Measurements from ENCODE around the gene SLC25A13. TPM values are rescaled to one million over a fixed set of nuclear protein-coding genes. Genes with fewer than 3 reads are reported as not detected.
"Not testable (repeated sequence)": the region's sequence is repeated elsewhere in the genome, so short reads cannot be mapped to it uniquely, and the experiment has no call there.

The SLC25A13 gene, protein sequence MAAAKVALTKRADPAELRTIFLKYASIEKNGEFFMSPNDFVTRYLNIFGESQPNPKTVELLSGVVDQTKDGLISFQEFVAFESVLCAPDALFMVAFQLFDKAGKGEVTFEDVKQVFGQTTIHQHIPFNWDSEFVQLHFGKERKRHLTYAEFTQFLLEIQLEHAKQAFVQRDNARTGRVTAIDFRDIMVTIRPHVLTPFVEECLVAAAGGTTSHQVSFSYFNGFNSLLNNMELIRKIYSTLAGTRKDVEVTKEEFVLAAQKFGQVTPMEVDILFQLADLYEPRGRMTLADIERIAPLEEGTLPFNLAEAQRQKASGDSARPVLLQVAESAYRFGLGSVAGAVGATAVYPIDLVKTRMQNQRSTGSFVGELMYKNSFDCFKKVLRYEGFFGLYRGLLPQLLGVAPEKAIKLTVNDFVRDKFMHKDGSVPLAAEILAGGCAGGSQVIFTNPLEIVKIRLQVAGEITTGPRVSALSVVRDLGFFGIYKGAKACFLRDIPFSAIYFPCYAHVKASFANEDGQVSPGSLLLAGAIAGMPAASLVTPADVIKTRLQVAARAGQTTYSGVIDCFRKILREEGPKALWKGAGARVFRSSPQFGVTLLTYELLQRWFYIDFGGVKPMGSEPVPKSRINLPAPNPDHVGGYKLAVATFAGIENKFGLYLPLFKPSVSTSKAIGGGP
- total RNA-seq = 32.0 and 54.5 TPM in 2 replicates
- 30.7 and 37.5 TPM in 2 replicates for polyA plus RNA-seq

DNA sequence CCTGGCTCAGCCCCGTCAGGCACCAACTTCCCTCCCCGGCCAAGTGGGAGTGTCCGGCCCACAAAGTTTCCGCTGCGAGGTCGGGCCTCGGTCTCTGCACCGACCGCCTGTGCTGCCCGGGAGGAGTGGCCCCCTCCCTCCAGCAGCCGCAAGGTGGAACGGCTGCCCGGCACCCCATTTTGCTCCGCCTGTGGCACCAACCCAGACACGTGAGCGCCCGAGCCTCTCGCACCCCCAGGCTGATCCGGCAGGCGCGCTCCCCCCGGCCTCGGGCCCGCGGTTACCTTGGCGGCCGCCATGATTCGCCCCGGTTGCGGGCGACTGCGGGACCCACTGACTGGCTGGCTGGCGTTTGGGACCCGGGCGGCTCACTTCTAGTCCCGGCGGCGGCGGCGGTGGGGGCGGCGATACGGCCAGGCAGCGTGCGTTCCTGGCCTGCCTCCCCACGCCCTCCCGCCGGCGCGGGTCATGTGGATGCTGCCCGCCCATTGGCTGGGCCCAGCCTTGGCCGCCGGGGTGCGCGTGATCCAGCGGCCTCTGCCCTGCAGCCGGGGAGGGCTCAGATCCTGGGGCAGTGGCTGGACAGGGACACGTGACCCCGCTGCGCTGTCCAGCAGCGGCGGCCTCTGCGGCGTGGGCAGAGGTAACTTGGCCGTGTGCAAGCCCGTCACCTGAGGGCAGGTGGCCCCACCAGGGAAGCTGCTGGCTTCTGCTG is at the start of gene SLC25A13:
Gene SLC25A13, minus strand, starts transcription at position 441 of the 715 bp plus-strand sequence. Its CDS starts 142 bp downstream, at position 299.
- no peaks in the 10 kb centered on the region for H3K36me3 ChIP-seq
- TF ChIP-seq, protein P1, sequence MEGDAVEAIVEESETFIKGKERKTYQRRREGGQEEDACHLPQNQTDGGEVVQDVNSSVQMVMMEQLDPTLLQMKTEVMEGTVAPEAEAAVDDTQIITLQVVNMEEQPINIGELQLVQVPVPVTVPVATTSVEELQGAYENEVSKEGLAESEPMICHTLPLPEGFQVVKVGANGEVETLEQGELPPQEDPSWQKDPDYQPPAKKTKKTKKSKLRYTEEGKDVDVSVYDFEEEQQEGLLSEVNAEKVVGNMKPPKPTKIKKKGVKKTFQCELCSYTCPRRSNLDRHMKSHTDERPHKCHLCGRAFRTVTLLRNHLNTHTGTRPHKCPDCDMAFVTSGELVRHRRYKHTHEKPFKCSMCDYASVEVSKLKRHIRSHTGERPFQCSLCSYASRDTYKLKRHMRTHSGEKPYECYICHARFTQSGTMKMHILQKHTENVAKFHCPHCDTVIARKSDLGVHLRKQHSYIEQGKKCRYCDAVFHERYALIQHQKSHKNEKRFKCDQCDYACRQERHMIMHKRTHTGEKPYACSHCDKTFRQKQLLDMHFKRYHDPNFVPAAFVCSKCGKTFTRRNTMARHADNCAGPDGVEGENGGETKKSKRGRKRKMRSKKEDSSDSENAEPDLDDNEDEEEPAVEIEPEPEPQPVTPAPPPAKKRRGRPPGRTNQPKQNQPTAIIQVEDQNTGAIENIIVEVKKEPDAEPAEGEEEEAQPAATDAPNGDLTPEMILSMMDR (IDR thresholded peaks at IDR 0.05; ENCODE audit: low read depth, low read length) = no peak
- H3K4me1 ChIP-seq (ENCODE audit: low read depth) = peaks cover 6% of the 10 kb centered on the region
- H3K9me3 ChIP-seq (ENCODE audit: low read depth) = no peaks in the 10 kb centered on the region
- peak; percentile 93 to 95 for DNase-seq (ENCODE audit: low read depth in 1 of 2, low spot score in 1 of 2)
- peak within 1 kb of the TSS; percentile 95 for H3K27ac ChIP-seq
- H3K27me3 ChIP-seq = no peaks in the 10 kb centered on the region
- H3K4me3 ChIP-seq = peak within 1 kb of the TSS; percentile 71

DNA sequence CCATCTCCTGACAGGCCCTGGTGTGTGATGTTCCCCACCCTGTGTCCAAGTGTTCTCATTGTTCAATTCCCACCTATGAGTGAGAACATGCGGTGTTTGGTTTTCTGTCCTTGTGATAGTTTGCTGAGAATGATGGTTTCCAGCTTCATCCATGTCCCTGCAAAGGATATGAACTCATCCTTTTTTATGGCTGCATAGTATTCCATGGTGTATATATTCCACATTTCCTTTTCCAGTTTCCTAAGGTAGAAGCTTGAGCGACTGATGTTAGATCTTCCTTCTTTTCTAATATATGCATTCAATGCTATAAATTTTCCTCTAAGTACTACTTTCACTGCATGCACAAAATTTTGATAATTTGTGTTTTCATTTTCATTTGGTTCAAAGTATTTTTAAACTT is 44.0 kb upstream of the SLC25A13 start:
- not testable (repeated sequence) for H3K27ac ChIP-seq; H3K4me3 ChIP-seq; DNase-seq (ENCODE audit: low read depth in 1 of 2, low spot score in 1 of 2); H3K27me3 ChIP-seq; H3K9me3 ChIP-seq (ENCODE audit: low read depth); H3K4me1 ChIP-seq (ENCODE audit: low read depth); H3K36me3 ChIP-seq

DNA sequence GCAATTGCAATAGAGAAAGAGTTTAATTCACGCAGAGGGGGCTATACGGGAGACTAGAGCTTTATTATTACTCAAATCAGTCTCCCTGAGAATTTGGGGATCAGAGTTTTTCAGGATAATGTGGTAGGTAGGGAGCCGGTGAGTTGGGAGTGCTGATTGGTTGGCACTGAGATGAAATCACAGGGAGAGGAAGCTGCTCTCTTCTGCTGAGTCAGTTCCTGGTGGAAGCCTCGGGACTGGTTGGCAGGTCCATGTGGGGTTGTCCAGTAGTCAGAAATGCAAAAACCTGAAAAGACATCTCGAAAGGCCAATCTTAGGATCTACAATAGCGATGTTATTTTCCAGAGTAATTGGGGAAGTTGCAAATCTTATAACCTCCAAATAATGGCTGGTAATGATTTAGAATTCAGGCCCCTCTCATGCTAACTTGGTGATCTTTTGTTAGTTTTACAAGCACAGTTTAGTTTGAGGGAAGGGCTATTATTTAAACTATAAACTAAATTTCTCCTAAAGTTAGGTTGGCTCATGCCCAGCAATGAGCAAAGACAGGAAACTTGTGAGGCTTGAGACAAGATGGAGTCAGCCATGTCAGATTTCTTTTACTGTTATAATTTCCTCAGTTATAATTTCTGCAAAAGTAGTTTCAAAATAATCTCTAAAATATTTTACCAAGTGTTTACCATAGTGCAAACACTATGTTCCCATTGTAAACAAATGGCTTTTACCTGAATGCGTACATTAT is 39.4 kb upstream of the SLC25A13 start:
- no peaks in the 10 kb centered on the region for H3K27me3 ChIP-seq
- H3K36me3 ChIP-seq = no peaks in the 10 kb centered on the region
- no peaks in the 10 kb centered on the region for H3K4me1 ChIP-seq (ENCODE audit: low read depth)
- H3K27ac ChIP-seq = no peak overlapping the region
- no peaks in the 10 kb centered on the region for H3K9me3 ChIP-seq (ENCODE audit: low read depth)
- no peak overlapping the region for H3K4me3 ChIP-seq
- TF ChIP-seq, protein P1 (IDR thresholded peaks at IDR 0.05; ENCODE audit: low read depth, low read length) = no peak
- DNase-seq (ENCODE audit: low read depth in 1 of 2, low spot score in 1 of 2) = no peak

DNA sequence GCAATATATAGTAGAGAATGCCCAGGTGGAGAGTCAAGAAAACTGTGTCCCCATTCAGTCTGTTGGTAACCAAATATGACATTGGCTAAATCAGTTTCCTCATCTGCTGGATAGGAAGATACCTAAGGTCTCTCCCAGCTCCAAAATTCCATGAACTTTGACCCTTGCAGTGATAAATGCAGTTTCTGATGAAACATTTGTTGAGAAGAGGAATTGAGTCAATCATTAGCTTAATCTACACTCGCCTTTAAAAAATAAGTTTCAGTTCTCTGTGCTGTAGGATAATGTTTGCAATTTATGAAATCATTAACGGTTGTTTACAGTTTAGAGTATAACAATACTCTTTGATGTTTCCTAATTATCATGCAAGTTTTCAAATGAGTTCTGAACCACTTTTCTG is 38.0 kb upstream of the SLC25A13 start:
- Histone ChIP-seq H3K27ac (no peak overlapping the region), H3K9me3 (ENCODE audit: low read depth) (no peaks in the 10 kb centered on the region), H3K27me3 (no peaks in the 10 kb centered on the region), H3K4me1 (ENCODE audit: low read depth) (no peaks in the 10 kb centered on the region), H3K36me3 (no peaks in the 10 kb centered on the region), H3K4me3 (no peak overlapping the region)
- DNase-seq (ENCODE audit: low read depth in 1 of 2, low spot score in 1 of 2) = no peak
- TF ChIP-seq, protein P1 (IDR thresholded peaks at IDR 0.05; ENCODE audit: low read depth, low read length) = no peak

DNA sequence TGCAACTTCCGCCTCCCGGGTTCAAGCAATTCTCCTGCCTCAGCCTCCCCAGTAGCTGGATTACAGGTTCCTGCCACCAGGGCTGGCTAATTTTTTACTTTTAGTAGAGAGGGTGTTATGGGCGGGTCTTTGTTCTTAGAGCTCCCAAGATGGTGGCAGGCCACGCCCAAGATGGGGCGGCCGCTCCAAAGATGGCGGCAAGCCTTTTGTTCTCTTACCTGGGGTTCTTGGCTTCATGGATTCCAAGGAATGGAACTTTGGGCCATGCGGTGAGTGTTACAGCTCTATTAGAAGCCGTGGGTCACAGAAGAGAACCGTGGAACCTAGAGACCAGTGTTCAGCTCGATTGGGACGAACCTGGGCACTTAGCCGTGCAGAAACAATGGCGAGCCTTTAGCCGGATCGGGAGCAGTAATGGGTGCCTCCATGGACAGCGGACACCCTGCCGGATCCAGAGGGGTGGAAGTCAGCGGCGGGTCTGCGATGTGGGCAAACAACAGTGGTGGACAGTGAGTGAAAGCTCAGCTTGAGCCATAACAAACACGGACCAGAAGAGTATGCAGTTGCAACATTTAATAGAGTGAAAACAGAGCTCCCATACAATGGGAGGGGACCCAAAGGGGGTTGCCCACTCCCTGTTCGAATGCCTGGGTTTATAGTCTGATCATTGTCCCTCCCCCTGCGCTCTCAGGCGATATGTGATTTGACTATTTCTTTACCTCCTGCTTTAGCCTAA is 36.5 kb upstream of the SLC25A13 start:
- H3K27me3 ChIP-seq; H3K4me1 ChIP-seq (ENCODE audit: low read depth); H3K4me3 ChIP-seq; DNase-seq (ENCODE audit: low read depth in 1 of 2, low spot score in 1 of 2); H3K36me3 ChIP-seq; H3K27ac ChIP-seq; H3K9me3 ChIP-seq (ENCODE audit: low read depth): not testable (repeated sequence)

All from cardiac muscle cell (in vitro differentiated cells and primary cell).